Keratinocyte (primary cell): ENCODE results near the gene FAM20B. TPM values are rescaled to one million over a fixed set of nuclear protein-coding genes. Genes with fewer than 3 reads are reported as not detected.

Experiments
- DNase-seq: peaks from one replicate; pipeline ENCODE4 v3.0.0-alpha.2; 2011; ENCODE audit warnings: low read depth, missing footprints, low spot score
- FAIRE-seq: peaks from 2 replicates; lab custom pipeline; 2011; peaks lifted over from hg19 to GRCh38; lab: Jason Lieb, UNC
- H2AFZ ChIP-seq: 2 replicates; pipeline ENCODE4 v1.6.0; 2012; ENCODE audit warnings: low read length, control low read depth, inconsistent platforms; ENCODE audit not compliant: control insufficient read depth
- H3K27ac ChIP-seq: 2 replicates; pipeline ENCODE4 v1.5.1; 2011; ENCODE audit warnings: low read length; ENCODE audit not compliant: control insufficient read depth, insufficient read depth
- H3K27me3 ChIP-seq: 3 replicates; pipeline ENCODE4 v1.6.0; 2011; ENCODE audit warnings: low read length; ENCODE audit not compliant: control insufficient read depth, insufficient read depth; ENCODE audit errors: extremely low read depth
- H3K36me3 ChIP-seq, 2 experiments: 2 replicates in 1 of 2; 3 replicates in 1 of 2; pipeline ENCODE4 v1.5.1; 2011; ENCODE audit warnings: low read length in 2 of 2, mild to moderate bottlenecking in 1 of 2; ENCODE audit not compliant: control insufficient read depth in 2 of 2, insufficient read depth in 2 of 2; ENCODE audit errors: extremely low read depth in 1 of 2
- H3K4me1 ChIP-seq: 3 replicates; pipeline ENCODE4 v1.5.1; 2011; ENCODE audit warnings: low read length; ENCODE audit not compliant: control insufficient read depth, insufficient read depth; ENCODE audit errors: extremely low read depth
- H3K4me2 ChIP-seq: 3 replicates; pipeline ENCODE4 v1.6.0; 2011; ENCODE audit warnings: low read depth, low read length; ENCODE audit not compliant: control insufficient read depth, insufficient read depth; ENCODE audit errors: extremely low read depth
- H3K4me3 ChIP-seq, 3 experiments: fragments of 200-600 bp in 1 of 3; sonication (generic) in 1 of 3; 2 replicates in 2 of 3; 3 replicates in 1 of 3; pipeline ENCODE4 v1.5.1; 2011 to 2016; ENCODE audit warnings: low read length in 3 of 3, mild to moderate bottlenecking in 3 of 3, control low read depth in 2 of 3, inconsistent platforms in 1 of 3, low read depth in 1 of 3, mixed read lengths in 1 of 3, mixed run types in 1 of 3, moderate library complexity in 1 of 3; ENCODE audit not compliant: control insufficient read depth in 2 of 3, insufficient read depth in 2 of 3; ENCODE audit errors: extremely low read depth in 1 of 3
- H3K79me2 ChIP-seq: 2 replicates; pipeline ENCODE4 v1.6.0; 2012; ENCODE audit warnings: low read length; ENCODE audit not compliant: control insufficient read depth, insufficient read depth
- H3K9ac ChIP-seq: 3 replicates; pipeline ENCODE4 v1.6.0; 2011; ENCODE audit warnings: low read length; ENCODE audit not compliant: control insufficient read depth, insufficient read depth; ENCODE audit errors: extremely low read depth
- H3K9me1 ChIP-seq: 3 replicates; pipeline ENCODE4 v1.6.0; 2011; ENCODE audit warnings: low read length; ENCODE audit not compliant: control insufficient read depth, insufficient read depth; ENCODE audit errors: extremely low read depth
- H3K9me3 ChIP-seq: 2 replicates; pipeline ENCODE4 v1.5.1; 2012; ENCODE audit warnings: low read depth, low read length; ENCODE audit not compliant: control insufficient read depth
- H4K20me1 ChIP-seq: 3 replicates; pipeline ENCODE4 v1.6.0; 2011; ENCODE audit warnings: low read length; ENCODE audit not compliant: control insufficient read depth, insufficient read depth; ENCODE audit errors: extremely low read depth
- EZH2 ChIP-seq: IDR thresholded peaks from one replicate; pipeline ENCODE4 v1.6.1; 2012; ENCODE audit warnings: inconsistent platforms, mild to moderate bottlenecking, low read length, moderate library complexity
- dilution Hi-C: fragments of 300-500 bp; cut with MboI; formaldehyde crosslinking; loops from one replicate; pipeline ENCODE4 v1.7.0; 2020; ENCODE audit warnings: low sequenced_read_pairs; ENCODE audit not compliant: extremely low pct_ligation_motif_present
- polyA plus RNA-seq, 5 experiments: library from polyadenylated mRNA; depleted of rRNA in 3 of 5; stranded (reverse) in 3 of 5; stranded (forward) in 1 of 5; unstranded in 1 of 5; fragments of >200 nt; gene quantifications; 1 replicate in 1 of 5; 2 replicates in 3 of 5; 3 replicates in 1 of 5; pipeline versions ENCODE4 v1.2.1 to v1.2.3, GENCODE V29; 2011 to 2012; ENCODE audit warnings: missing spikeins in 2 of 5, low read depth in 1 of 5, low replicate concordance in 1 of 5
- TF ChIP-seq, protein P1 (sequence below), 3 experiments: IDR thresholded peaks in 1 of 3; conservative IDR thresholded peaks in 1 of 3; optimal IDR thresholded peaks in 1 of 3; 2 replicates in 2 of 3; 3 replicates in 1 of 3; pipeline versions ENCODE3 to v1.5.1; 2011; ENCODE audit warnings: low read length in 3 of 3, mild to moderate bottlenecking in 3 of 3, moderate library complexity in 2 of 3, control low read depth in 1 of 3, inconsistent platforms in 1 of 3; ENCODE audit not compliant: insufficient read depth in 2 of 3; ENCODE audit errors: extremely low read depth in 1 of 3

FAM20B gene
- polyA plus RNA-seq, 1 donor (not counting 4 experiments of a cell fraction or from before 2014, with no cell fraction given): 20.1 TPM

DNA sequence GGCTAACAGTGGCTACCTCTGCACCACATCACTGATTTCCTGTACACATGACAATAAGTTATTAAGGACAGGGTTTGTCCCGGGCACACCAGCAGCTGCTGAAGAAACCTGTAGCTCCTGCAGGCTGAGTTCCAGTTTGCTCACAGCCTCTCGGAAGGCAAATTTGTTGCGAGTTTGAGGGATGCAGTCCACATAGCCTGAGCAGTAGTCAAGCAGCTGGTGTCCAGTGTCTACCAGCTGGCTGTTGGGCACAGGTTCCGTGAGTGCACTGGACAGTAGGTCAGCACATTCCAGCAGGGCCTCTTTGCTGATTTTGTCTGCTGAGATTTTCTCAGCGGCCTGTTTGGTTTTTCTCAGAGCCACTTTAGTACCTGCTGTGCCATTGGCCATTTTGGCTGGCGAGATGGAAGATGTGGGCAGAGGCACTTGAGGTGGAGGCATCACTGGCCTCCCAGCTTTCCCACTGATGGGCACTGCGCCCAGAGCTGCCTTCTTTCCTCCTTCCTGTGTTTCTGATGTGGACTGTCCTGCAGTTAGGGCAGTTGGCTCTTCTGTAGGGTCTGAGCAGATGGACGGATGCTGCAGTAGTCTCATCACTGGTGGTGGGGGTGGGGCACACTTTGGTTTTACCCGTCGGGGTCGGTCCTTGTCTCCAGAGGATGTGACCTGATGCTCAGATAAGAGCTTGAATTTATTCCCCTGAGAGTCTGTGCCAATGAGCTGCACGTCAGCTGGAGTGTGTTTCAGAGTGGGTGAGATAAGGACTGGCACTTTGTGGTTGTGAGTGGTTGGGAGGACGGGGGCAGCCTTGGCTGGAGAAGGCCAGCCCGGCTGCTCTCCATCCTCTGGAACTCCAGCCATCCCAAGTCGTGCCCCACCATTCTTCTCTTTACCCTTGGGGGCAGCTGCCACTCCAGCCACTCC, 82.3 kb downstream of the FAM20B start:
- H3K4me2 ChIP-seq: no peak overlapping the region
- dilution Hi-C loops: no loop called here
- FAIRE-seq: no peak
- H3K27ac ChIP-seq: no peak overlapping the region
- peaks cover 36 to 38% of the 10 kb centered on the region in 2 experiments for H3K36me3 ChIP-seq
- peaks cover 25% of the 10 kb centered on the region for H3K79me2 ChIP-seq
- H3K4me3 ChIP-seq: no peak overlapping the region
- no peaks in the 10 kb centered on the region for H3K27me3 ChIP-seq
- TF ChIP-seq, protein P1, sequence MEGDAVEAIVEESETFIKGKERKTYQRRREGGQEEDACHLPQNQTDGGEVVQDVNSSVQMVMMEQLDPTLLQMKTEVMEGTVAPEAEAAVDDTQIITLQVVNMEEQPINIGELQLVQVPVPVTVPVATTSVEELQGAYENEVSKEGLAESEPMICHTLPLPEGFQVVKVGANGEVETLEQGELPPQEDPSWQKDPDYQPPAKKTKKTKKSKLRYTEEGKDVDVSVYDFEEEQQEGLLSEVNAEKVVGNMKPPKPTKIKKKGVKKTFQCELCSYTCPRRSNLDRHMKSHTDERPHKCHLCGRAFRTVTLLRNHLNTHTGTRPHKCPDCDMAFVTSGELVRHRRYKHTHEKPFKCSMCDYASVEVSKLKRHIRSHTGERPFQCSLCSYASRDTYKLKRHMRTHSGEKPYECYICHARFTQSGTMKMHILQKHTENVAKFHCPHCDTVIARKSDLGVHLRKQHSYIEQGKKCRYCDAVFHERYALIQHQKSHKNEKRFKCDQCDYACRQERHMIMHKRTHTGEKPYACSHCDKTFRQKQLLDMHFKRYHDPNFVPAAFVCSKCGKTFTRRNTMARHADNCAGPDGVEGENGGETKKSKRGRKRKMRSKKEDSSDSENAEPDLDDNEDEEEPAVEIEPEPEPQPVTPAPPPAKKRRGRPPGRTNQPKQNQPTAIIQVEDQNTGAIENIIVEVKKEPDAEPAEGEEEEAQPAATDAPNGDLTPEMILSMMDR (optimal IDR thresholded peaks at IDR 0.05 in 1 of 3, IDR thresholded peaks at IDR 0.05 in 1 of 3, conservative IDR thresholded peaks at IDR 0.05 in 1 of 3; ENCODE audit: extremely low read depth in 1 of 3, insufficient read depth in 2 of 3, low read length in 3 of 3): no peak
- no peak for TF ChIP-seq EZH2
- no peak for DNase-seq
- no peak overlapping the region for H3K9ac ChIP-seq
- H2AFZ ChIP-seq: no peak overlapping the region
- H3K9me1 ChIP-seq: no peaks in the 10 kb centered on the region
- no peaks in the 10 kb centered on the region for H3K4me1 ChIP-seq
- H3K9me3 ChIP-seq: no peaks in the 10 kb centered on the region
- H4K20me1 ChIP-seq: peaks cover 7% of the 10 kb centered on the region

DNA sequence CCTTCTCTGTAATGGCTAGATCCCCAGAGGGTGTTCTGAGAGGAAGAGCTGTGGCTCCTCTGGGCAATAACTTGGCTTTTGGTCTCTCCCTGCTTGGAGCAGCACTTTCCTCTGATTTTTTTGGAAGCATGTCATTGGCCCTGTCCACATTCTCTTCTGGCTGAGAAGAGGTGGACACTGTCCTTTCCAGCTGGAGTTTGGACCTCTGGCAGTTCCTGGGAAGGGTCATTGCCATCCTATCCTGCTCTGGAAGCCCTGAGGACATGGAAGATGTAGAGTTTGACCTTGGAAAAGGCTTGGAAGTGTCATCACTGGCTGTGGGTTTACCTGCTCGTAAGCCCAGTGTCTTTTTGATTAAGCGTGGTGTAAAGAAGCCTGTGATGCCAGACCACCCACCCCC, 83.0 kb downstream of the FAM20B start:
- dilution Hi-C loops: no loop called here
- TF ChIP-seq, protein P1 (optimal IDR thresholded peaks at IDR 0.05 in 1 of 3, IDR thresholded peaks at IDR 0.05 in 1 of 3, conservative IDR thresholded peaks at IDR 0.05 in 1 of 3; ENCODE audit: extremely low read depth in 1 of 3, insufficient read depth in 2 of 3, low read length in 3 of 3): no peak
- Histone ChIP-seq H3K9me1 (no peaks in the 10 kb centered on the region), H2AFZ (no peak overlapping the region), H3K9me3 (no peaks in the 10 kb centered on the region), H3K79me2 (peaks cover 24% of the 10 kb centered on the region), H3K4me1 (no peaks in the 10 kb centered on the region), H3K9ac (no peak overlapping the region), H3K27me3 (no peaks in the 10 kb centered on the region), H3K4me2 (no peak overlapping the region), H3K4me3 (no peak overlapping the region), H4K20me1 (peaks cover 7% of the 10 kb centered on the region), H3K27ac (no peak overlapping the region), H3K36me3 (peaks cover 39 to 40% of the 10 kb centered on the region in 2 experiments)
- DNase-seq: no peak
- no peak for FAIRE-seq
